LHCN-M2 (cell line): ENCODE measurements around the gene FRAT1. TPM values are rescaled to one million over a fixed set of nuclear protein-coding genes. Genes with fewer than 3 reads are reported as not detected.
"Not testable (repeated sequence)": the region's sequence is repeated elsewhere in the genome, so short reads cannot be mapped to it uniquely, and the experiment has no call there.

ENCODE experiments used
- DNase-seq: peaks from one replicate; pipeline ENCODE4 v3.0.0-alpha.2; 2012; ENCODE audit warnings: low read depth
- total RNA-seq: library from RNA; depleted of rRNA; stranded (reverse); fragments of >200 nt; gene quantifications from 2 replicates; pipeline ENCODE4 v1.2.3, GENCODE V29; 2014

FRAT1 gene
- total RNA-seq, 1 experiment from 2014 or later: 1.5 TPM

DNA sequence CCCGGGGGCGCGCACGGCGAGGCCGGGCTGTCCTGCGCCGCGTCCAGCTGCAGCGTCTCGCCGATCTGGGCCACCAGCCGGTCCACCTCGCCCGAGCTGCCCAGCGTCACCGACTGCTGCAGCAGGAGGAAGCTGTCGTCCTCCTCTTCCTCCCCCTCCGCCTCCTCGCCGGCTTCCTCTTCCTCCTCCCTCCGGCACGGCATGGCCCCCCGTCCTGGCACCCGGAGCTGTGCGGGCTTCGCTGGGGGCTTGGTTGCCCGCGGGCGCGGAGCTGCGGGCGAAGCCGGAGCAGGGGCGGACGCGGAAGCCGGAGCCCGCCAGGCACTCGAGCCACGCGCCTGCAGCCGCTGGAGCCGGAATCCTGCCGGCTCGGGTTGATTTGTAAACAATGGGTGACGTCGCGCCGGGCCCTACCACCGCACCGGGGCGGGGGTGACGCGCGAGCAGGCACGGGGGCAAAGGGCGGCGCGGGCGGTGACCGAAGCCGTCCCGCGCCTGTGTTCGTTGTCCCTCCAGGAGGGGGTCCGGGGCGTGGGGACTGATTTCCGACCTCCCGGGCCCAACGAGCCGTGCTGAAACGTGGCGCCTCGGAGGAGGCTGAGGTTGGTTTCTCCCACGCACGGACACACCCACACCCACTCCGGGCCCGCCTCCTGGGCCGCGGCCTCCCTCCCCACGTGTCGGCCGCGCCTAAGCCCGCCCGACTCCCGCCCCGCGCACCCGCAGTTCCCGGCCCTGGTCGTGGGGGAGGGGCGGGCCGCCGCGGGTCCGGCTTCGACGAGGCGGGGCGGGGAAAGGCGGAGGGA lies 15.5 kb downstream of the FRAT1 start, which contains the start of gene FRAT2:
Gene FRAT2 (minus strand): TSS at position 360 of the 806 bp plus-strand sequence. CDS start 157 bp downstream, at position 203.
- peak; percentile 85 for DNase-seq

DNA sequence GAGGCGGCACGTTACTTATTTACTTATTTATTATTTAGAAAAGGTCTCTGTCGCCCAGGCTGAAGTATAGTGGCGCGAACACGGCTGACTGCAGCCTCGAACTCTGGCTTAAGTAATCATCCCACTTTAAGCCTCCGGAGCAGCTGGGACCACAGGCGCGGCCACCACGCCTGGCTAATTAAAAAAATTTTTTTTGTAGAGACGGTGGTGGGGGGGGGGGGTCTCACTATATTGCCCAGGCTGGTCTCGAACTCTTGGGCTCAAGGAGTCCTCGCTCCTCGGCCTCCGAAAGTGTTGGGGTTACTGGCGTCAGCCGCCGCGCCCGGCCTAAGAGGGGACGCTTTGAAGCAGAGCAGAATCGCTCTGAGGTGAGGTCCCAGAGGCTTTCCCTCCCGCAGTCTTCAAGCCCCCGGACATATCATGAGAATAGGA lies 16.1 kb downstream of the FRAT1 start:
- DNase-seq: no peak

DNA sequence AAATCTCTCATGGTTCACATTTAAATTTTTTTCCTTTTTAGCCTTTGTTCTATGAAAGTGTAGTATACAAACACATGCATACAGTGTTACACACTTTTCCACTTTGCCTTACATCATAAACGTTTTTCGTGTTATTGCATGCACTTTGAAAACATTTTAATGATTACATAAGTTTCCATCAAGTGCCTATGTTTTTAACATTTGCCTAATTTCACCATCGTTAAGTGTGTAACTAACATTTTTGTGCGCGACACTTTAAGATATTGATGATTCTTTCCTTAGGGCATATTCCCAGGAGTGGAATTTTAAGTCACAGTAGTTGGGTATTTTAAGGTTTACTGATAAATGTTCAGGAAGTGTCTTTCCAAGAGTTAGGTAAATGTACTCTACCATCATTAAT lies 16.9 kb downstream of the FRAT1 start:
- DNase-seq: no peak

DNA sequence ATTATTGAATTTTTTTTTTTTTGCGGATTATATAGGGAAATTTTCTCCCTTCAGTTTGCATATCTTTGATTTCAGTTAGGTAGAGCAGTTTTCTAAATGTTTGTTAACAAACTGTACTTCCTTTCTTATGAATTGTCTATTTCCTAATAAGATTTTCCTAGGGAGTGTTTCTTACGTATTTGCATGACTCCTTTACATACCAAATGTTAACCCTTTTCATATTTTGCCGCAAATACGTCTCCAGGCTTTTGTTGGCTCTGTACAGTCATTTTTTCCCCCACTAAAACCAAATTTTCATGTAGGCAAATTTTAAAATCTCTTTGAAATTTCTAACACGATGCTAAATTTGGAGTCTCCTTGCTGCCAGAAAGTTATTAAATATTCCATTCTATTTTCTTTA lies 17.4 kb downstream of the FRAT1 start:
- DNase-seq: no peak

DNA sequence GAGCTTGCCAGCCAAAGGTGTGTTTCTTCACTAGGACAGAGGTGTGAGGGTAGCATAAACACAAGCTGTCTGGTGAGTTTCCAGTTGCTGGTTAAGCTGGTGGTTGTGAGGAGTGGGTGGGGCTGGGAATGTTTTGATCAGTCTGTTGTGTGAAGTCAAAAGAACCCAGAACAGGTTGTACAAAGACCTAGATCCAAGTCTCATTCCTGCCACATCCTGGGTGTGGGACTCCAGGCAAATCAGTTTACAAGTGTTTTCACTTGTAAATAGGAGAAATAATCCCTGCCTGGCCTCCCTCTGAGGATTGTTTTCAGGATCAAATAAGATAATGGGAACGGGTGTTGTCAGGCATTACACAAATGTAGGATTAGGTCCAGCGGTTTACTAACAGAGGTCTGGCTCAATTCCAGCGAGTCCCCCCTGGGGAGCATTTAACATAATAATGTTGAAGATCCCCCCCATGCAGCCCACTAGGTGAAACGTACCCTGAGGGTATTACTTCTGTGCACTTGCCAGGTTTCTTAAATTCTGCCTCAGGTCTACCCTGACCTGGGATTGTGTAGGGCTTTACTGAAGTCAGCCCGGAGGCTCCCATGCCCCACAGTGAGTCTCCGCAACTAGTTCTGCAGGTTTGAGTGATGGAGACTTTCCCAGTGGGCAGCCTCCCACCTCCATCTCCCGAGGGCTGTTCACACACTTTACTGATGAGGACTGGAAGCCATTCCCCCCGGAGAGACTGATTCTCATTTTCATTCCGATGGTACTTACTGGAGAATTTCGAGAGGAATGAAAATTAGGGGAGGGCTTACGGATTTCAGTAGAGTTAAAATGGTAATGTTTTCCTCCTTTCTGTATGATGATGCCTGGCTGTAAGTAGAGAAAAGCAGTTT lies 18.1 kb downstream of the FRAT1 start:
- no peak for DNase-seq

DNA sequence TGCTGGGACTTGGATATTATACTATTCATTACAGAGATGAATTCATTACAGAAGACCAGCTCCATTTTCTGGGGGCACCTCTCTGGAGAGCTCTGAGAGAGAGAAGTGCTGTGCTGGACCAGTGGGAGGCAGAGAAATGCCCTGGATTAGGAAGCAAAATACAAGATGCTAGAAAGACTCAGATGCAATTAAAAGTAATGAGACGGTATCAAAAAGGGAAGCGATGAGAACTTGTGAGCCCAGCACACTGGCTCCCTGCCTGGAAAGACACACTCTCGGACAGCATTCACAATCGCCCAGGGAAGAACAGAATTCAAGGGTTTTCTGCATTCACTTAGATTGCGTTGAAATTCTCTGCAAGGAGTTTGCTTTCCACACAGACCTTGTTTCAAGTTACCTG lies 19.0 kb downstream of the FRAT1 start:
- no peak for DNase-seq

DNA sequence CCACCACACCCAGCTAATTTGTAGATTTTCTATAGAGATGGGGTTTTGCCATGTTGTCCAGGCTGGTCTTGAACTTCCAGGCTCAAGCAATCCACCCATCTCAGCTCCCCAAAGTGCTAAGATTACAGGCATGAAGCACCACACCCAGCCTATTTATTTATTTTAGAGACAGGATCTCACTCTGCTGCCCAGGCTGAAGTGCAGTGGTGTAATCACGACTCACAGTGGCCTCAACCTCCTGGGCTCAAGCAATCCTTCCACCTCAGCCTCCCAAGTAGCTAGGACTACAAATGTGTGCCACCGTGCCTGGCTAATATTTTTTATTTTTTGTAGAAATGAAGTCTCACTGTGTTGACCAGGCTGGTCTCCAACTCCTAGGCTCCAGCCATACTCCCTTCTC lies 22.3 kb downstream of the FRAT1 start:
- no peak for DNase-seq

DNA sequence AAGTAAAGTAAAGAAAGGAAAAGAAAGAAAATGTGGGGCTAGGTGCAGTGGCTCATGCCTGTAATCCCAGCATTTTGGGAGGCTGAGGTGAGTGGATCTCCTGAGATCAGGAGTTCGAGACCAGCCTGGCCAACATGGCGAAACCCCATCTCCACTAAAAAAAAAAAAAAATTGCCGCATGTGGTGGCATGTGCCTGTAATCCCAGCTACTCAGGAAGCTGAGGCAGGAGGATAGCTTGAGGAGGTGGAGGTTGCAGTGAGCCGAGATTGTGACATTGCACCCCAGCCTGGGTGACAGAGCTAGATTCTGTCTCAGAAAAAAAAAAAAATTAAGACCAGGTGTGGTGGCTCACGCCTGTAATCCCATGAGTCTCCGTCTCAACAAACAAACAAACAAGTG lies 24.6 kb downstream of the FRAT1 start:
- not testable (repeated sequence) for DNase-seq

DNA sequence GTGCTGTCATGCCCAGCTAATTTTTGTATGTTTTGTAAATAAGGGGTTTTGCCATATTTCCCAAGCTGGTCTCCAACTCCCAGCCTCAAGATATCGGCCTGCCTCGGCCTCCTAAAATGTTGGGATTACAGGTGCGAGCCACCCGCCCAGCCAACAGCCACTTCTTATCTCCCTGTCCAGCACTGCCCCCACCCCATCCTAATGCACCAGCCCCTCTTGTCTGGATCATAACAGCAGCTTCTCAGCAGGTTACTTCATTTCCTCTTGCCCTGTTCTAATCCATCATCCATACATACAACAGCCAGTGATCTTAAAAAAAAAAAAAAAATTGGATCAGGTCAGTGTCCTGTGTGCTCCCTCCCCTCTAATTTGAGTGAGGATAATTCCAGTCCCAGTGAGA lies 28.2 kb downstream of the FRAT1 start:
- DNase-seq: no peak

DNA sequence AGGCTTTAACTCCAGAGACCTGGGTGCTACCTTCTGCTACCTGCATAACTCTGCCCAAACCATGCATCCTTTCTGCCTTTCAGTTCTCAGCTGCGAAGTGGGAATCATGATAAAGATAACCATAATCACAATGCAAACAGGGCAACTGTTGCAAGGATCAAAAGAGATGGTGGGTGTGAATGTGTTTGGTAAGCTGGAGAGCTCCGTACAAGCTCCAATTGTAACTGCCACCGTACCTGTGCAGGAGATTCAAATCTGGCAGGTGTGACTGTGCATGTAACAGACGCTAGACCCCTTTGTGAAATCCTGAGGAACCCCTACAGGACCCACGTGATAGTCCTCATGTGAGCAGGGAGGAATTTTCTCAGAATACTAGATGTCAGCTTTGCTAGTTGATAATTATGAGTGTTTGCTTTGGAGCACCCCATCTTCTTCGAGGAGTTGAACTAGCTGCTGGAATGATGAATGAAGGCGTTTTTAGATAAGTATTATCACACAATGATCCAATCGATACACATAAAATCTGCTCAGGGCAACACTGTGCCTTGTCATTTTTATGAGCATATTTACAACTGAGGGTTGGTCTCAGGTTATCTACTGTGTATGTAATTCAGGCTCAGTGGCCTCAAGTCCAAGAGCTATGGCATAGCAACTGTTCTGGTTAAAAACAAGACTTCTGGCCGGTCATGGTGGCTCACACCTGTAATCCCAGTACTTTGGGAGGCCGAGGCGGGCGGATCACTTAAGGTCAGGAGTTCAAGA lies 30.9 kb downstream of the FRAT1 start:
- DNase-seq: no peak

DNA sequence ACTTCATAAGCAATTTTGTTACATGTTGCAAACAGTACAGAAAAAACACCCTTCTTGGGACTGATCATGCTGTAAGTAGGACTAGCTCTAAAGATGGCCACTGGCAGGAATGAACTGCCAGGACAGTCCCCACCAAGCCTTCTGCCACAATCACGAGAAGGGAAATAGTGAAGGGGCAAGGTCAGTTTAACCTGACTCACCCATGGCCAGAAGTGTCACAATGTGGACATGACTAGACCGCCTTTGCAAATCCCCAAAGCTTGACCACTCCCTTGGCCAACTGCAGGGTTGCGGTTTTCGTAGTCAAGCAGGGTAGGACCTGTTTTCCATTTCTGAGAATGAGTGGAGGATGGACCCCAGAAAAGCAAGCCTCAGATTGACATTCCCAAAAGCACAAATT lies 34.9 kb downstream of the FRAT1 start:
- no peak for DNase-seq

DNA sequence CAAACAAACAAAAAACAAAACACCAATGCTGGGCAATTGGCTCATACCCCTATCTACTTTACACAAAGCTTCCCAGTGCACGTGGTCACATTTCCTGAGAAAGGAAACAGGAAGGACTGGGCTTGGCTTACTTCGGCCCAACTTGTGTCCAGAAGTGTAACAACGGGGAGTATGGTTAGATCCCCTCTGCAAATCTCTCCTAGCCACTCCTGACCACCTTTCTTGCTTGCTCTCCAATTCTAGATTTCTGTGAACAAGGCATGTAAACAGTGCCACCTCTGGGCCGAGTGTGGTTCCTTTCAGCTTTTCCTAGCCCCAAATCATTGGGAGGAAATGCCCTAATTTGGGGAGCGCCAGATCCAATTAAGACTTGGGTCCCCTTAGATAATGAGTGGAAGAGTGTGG lies 36.5 kb downstream of the FRAT1 start:
- DNase-seq: peak; percentile 10

DNA sequence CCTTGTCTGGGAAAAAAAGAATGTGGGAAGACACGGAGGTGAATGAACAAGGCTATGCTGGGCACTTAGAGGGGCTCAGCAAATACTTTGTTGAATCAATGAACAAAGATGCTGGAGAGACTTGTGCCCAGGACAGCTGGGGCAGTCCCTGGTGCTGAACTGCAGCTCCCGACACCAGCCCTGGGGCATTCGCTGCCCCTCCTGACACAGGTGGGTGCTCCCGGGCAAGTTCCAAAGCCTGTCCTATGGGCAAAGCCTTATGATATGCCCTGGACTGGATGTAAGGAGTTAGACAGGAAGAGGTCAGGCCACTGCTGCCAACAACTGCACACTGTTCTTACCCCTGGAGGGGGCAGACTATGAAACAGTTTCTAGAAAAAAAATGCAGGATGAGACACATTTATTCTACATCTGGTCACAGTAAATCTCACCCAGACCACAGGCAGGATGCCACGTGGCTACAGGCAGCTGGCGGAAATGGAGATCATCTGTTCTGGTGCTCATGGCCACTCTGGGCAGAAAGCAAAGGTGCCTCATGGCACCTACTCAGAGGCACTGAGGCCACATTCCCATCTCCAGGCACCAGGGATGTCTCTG lies 37.3 kb downstream of the FRAT1 start:
- peak; percentile 73 for DNase-seq

DNA sequence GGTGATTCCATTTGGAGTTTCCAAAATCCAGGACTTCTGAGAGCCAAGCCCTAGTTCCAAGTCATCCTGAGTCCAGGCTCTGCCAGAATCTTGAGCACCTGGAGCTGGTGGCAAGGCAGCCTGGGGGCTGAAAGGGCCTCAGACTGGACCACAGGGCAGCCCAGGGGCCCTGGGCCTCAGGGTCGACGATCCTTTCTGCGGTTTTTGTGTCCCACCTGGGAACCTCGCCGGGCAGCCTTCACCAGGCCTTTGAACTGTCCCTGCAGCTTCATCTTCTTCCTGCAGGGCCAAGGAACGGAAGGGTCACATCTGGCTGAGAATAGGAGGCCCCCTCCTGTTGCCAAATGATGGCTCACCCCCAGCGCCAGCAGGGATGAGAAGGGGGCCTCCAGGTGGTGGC lies 37.8 kb downstream of the FRAT1 start:
- no peak for DNase-seq

DNA sequence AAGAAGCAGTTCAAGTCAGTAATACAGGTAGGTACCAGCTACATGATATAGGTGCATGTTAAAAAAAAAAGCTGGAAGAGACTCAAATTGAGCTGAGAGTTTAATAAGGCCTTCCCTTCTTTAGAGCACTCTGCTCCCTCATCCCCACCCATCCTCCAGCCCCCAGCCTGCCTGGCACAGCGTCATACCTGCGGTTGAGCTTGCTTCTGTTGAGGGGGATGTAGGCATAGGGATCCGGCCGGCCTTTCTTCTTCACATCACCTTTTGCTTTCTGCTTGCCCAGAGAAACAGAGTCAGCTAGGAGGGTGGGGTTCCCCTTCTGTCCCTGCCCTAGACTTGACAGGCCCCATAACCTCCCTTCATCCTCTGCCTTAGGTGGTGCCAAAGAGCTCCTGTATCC lies 39.3 kb downstream of the FRAT1 start:
- DNase-seq: no peak

DNA sequence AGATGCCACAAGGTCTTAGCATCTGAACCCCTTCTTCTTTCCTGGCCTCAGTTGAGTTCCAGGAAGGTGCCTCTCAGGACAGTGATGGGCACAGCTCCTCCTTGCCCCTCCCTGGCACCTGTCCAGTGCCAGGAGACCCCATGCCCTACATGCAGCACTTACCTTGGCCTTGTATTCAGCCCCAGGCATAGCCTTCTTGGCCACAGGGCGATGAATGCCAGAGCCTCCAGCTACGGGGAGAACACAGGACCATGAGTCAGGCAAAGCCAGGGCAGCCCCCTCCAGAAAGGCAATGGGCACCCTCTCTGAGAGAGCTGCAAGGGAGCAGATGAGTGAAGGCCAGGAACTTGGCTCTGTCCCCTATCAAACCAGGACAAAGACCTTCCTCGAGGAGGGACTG lies 39.7 kb downstream of the FRAT1 start:
- DNase-seq: no peak

DNA sequence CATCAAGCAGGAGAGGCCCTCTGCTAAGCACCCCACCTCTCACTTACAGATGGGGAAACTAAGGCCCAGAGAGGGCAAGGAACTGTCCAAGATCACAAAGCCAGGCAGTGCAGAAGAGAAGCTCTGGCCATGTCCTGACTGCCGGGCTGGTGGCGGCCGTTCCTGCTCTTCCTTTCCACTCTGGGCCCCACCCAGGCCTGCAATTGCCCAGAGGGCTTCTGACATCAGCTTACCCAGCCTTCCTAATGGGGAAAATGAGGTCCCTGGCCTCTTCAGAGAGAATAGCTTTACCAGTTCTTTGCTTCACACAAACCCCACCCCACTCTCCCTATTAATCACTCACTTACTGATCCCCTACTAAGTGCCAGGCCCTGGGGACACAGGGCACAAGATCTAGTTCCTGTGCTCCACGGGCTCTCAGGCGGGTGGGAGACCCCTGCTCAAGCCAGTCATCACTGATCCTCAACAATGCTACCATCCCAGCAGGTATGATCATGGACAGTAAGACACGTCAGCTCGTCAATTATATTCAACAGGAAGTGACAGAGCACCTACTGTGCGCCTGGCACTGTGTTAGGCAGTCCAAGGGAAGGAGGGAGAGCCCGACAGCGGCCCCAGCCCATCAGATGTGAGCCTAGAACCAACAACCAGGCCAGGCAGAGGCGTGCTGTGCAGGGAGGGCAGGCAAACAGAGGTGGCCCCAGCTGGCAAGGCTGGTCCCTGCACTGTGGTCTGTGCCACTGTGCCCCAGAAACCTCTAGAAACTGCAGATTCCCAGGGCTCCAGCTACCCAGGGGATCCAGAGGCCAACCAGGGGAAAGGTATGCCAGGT lies 41.9 kb downstream of the FRAT1 start:
- DNase-seq: no peak

DNA sequence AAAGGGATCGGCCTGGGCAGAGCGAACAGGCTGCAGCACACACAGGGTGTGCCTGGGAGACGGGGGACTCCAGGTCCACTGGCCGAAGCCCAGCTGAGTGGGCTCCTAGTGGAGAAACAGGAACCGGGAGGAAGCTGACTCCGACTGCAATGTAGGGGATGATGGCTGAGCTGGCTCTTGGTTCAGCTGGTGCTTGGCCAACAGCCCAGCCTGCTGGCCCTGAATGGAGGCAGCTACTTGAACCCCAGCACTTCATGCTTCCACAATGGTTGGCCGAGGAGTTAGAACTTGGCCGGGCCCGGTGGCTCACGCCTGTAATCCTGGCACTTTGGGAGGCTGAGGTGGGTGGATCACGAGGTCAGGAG lies 42.4 kb downstream of the FRAT1 start:
- no peak for DNase-seq

DNA sequence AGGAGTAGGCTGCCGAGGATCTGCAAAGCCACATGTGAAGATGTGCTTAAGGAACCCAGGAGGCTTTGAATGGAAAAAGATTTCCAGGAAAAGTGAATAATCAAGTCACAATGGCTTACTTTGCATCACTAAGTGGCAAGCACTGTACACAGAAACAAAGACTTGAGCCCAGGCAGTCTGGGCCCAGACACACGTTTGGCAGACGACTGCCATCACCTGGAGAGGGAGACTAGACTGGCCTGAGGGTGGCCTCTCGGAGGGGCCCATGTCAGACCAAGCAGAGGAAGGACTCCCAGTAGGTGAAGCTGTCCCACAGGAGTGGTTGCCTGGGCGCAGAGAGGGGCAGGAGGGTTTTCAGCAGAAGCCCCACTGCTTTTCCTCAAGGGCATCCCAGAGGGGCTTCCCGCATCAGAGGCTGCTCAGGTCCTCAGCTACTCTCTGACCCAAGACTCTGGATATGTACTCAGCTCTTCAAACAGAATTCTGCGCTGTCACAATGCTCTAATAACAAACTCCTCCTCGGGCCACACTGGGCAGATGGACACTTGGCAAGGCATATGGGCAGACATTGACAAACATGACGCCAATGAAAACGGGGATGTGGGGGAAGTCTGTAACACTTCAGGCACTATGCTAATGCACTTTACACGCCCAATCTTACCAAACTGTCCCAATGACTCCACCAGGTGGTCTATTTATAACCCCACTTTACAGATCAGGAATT lies 43.4 kb downstream of the FRAT1 start:
- DNase-seq: no peak

DNA sequence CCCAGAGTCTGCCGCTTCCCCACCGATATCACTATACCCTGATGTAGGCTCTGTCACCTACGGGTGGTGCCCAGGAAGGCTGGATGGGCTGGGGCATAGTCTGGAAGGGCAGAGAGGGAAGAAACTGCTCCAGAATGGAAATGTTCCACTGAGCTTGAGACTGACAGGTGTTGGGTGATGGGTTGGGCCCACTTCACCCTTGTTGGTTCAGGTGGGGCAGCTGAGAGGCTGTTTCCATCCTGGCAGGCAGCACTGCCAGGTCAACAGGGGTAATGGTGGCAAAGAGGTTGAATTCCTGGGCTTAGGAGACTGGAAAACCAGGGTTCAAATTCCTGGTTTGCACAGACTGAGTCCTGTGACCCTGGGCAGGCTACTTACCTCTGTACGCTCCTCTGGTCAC lies 44.0 kb downstream of the FRAT1 start:
- no peak for DNase-seq
